NCI-H524 (cell line): ENCODE measurements around the gene FYN.
A peak's percentile ranks its signal among the peaks of the same experiment; 100 is the strongest.

Experiments used
- DNase-seq, 2 experiments: peaks; one replicate each; lab custom pipeline; 2025; lab: John Stamatoyannopoulos, UW

FYN gene

GRCh38 chr6:111747829-111748228, 125.4 kb downstream of the FYN start:
- DNase-seq = no peak

DNA sequence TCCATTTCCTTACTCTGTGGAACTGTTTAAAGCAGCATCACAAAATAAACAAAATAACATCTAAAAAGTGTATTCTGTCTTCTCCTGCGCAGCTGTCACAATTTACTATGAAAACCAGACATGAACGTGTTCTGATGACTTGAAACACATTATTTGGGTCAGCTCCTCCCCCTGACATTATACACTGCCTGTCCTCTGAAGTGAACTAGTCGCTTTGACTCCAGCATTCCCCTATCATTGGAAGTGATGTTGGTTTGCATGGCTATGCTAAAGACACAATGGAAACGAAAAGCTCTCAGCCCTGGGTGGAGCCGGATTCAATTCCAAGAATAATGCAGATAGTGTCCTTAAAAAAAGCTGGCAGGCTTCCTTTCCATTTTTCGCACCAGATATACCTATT, 125.9 kb downstream of the FYN start:
- no peak for DNase-seq

GRCh38 chr6:111746983-111747382, 126.3 kb downstream of the FYN start:
- DNase-seq = no peak

DNA sequence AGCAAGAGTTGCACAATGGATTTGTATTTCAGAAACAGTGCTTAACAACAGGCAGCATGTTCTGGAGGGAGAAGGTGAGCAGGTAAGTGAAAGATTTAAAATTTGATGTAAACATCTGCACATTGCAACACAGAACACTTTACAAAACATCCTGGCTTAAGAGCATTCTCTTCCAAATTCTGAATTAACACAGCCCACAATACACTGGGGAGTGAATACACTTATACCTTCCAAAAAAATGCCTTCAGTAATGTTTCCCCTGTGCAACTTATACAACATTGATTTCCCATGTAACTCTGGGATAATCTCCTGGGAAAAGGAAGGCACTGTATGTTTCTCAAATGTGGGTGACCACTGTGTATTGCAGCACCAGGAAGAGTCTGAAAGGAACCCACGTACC, 127.6 kb downstream of the FYN start:
- no peak for DNase-seq

DNA sequence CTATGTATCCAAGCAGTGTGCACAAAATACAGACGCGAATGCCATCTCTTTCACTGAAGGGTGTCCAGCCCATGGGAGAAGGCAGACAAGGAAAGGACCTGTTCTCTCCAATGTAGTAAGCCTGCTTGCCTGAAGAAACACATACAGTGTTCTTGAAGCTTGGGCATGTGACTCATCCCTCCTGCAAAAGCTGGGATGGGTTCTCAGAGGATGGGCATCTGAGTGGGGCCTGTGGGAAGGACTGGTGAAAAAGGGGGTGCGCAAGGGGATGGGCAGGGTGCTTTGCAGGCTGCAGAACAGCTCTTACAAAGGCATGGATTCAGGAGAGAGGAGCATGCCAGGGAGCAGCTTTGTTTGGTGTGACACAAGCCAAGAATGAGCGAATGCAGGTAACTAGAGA, 128.1 kb downstream of the FYN start:
- no peak for DNase-seq

DNA sequence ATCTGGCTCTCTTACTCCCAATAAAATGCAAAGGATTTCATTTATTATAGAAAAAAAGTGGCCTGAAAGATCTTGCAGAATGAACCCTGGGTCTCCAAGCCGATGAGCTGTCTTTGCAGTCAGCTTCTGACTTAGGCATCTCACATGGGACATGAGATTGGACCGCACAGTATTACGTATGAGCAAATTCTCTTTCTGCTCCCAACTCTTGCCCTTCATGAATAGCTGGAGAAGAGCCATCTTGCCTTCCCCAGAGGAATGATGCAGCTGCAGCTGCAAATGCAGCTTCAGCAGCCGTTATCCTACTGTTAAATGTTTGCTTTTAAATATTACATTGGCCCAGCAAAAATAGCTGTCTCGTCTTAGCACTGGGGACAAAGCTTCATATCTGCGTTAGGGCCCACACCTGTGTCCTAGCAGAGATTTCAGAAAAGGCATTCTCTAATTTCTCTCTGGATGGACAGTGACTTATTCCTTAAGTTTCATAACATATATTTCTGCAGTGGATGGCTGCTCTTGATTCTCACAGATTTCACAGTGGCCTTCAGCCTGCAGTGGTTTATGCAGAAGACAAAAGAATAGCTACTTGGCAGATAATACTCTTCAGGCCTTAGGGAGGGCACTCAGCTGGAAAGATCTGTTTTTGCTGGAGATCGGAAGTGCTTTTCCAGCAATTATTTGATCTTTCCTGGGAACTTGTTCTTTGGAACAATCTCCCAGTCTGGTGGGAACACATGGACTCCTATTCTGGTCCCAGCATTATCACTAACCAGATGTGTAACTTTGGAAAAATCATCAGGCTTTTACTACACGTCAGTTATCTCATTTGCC, 129.2 kb downstream of the FYN start:
- no peak for DNase-seq

DNA sequence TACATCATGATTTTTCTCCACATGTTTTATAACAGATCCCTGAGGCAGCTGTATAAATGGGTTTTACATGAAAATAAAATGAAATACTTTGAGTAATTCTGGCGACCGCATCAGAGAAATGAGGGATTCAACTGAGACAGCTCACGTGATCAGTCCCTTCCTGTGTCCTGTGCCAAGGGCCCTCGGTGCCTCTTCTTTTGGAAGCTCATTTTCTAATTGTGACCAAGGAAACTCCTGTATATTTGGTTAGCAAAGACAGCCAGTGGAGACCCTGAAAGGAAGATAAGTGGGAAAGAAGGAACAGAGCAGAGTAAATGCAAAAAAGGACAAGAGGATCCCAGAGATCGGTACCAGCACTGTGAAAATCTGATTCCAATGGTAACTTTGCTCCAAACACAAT, 129.9 kb downstream of the FYN start:
- no peak for DNase-seq

- DNase-seq = no peak
Measured at GRCh38 chr6:111741177-111741952, 131.9 kb downstream of the FYN start.

DNA sequence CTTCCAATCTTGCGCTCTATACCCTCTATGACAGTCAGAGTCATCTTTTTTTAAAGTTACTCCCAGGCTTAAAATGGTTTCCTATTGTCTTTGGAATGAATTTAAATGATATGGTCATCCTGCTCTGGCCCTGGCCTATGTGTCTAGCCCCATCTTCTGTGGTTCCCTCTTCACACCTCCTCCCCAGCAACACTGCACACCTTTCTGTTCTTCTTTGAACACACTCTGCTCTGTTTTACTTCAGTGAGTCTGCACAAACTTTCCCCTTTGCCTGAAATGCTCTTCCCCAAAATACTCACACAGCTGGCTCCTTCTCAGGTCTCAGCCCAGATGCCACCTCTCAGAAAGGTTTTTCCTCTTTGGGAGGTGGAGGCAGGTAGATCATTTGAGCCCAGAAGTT, 132.7 kb downstream of the FYN start:
- no peak for DNase-seq

DNA sequence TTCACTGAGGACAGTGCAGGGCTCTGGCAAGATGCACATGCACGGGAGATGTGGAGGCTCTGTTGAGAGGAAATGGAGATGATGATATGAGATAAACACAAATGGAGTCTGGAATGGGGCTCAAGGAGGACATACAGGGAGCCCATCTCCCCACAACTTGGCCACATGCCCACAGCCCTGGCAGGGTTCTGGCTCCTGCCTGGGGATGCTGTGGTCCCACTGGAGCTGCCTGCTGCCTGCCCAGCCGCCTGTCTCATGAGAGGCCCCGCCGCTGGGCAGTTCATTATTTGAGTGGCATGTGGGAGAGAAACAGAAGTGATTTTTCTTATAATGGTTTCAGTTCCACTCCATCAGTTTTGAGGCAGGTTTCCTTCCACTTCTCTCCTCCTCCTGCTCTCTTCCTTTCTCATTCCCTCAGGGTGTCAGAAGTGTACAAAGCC, 134.0 kb downstream of the FYN start:
- no peak for DNase-seq

- DNase-seq = no peak
Measured at GRCh38 chr6:111738631-111739030, 134.6 kb downstream of the FYN start.

DNA sequence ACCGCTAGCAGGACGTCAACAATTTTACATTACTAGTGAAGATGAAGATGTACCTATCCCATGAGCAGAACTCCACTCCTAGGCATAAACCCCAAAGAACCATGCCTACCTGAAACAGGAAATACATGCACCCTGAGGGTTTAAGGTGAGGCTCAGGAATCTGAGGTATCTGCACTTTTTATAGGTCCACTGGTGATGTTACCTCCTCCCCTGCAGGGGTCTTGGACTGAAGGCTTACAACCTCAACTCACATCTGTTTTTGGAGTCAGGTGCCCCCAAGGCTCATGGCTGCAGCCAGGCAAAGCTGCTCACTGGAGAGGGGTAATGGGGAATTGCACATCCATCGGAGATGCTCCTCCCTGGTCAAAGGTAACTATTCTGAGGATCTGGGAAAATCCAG, 135.1 kb downstream of the FYN start:
- DNase-seq = no peak

- no peak for DNase-seq
Measured at GRCh38 chr6:111737065-111737521, 136.2 kb downstream of the FYN start.

DNA sequence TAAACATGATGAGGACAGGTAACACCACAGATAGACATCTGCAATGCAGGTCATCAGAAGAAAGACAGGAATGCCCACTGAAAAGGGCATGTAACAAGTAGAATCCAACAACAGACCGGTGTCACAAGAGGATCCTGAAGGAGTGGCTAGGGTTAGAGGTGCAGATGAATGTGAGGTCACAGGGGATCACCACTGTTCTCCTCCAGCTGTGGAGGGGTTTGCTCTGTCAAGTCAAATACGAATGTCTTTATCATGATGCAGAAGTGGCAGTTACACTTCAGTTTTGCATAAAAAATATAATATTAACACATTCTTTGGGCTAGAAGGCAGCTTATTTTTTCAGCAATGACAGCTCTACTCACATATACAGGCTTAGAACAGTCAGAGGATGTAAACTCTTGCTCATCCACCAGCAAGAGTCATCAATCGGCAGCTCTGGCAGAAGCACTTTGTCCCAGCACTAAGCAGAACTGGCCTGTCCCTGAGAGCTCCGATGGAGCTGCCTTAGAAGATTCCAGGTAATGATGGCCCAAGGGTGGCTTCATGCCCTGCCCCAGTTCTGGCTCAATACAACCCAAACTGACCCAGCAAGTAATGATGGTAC, 137.1 kb downstream of the FYN start:
- no peak for DNase-seq

DNA sequence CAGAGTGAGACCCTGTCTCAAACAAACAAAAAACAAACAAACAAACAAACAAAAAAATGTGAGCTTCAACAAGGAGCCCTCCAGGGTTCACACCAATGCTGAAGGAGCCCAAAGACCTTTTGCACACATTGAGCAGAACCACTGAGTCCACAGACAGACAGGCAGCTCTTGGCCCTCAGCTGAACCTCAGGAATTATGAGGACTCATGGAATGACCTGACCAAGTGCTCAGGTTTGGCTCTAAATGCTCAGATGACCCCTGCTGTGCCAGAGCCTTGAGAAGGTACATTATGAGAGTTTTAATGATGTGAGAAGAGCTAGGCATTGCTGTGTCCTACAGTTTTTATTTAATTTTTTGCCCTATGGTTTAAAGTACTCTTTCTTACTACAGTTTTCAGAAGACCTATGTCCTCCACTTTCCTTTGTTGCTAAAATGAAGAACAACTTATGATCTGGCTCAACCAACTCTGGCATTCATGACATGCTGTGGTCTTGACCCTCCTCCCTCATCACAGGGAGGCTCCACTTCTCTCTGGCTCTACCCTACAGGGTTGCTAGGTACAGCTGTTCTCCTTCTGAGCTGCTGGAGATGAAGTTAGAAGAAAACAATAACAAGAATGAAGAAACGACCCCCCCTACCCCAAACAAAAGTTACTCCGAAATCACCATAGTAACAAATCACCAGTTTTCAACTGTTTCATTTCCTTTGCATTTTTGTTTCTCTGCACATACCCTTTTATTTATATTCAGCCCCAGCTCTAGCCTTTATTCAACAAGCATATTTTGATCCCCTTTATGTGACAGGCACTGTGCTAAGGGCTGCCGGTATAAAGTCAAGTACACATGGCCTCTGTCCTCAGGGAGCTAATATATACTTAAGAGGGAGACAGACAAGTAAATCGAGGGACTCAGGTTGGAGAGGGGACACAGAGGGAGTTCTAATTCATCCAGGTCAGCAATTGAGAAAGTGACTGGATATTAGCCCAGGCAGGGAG, 138.9 kb downstream of the FYN start:
- DNase-seq = no peak

DNA sequence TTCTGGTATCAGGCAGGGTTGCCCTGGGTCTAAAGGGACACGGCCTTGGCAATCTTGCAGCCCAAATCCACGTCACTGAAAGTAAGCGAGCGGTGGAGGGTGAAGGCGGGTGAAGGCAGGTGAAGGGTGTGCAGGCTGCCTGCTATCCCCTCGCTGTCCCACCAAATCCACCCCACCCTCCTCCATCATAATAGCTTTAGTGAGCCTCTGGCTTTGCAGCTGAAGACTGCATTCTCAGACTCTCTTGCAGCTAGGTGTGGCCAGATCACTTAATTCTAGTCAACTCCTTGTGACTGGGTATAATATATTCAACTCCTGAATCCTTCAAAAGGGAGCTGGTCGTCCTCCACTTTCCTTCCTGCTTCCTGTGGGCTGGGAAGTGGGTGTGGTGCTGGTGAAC, 140.9 kb downstream of the FYN start:
- no peak for DNase-seq

DNA sequence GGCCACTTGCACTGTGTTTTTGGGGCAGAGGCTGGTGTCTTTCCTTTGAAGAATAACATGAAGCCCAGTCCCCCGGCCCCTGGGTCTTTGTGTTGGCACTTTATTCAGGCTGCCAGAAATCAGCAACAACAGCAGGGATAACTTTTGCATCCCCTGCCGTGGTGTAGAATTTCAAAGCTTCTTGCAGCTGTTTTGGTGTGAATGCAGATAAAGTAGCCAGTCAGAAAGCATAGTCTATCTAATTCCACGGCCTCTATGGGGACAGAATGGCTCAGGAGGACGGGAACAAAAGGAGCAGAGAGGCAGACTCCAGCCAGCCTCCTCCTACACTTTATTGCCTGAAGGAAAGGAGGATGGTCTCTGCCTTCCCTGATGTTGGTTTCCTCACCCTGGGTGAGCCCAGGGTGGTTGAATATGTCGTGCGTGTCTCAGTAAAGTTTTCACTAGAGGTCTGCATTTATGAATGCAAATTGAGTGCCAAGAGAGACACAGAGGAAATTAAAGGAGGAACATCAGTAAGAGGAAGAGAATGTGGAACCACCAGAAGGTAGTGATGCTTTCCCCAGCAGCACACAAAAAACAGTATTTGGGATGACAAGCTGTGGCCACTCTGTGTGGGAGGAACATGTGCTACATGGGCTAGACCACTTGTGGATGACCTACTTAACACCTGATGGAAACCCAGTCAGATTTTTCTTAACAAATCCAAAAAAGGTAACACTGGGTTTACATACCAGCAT, 141.6 kb downstream of the FYN start:
- DNase-seq = peak in 1 of 2 experiments; percentile 34

DNA sequence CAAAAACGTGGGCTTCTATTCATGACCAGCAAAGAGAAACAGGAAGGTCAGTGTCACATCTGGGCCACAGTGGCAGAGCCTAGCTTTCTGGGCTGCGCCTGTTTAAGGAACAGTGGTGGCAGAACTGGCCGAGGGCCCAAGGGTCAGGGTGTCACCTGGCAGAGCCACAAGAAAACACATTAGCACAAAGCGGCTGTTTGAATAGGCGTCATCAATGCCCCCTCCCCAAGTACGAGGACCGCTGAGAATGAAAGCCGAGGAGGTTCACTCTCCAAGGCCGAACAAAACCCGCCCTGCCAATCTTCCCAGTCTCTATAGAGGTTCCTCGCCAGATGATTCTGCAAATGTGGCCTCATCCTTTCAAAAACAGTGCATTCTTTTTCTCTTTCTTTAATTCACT, 142.4 kb downstream of the FYN start:
- no peak for DNase-seq

- DNase-seq = no peak
Measured at GRCh38 chr6:111727802-111728201, 145.4 kb downstream of the FYN start.

DNA sequence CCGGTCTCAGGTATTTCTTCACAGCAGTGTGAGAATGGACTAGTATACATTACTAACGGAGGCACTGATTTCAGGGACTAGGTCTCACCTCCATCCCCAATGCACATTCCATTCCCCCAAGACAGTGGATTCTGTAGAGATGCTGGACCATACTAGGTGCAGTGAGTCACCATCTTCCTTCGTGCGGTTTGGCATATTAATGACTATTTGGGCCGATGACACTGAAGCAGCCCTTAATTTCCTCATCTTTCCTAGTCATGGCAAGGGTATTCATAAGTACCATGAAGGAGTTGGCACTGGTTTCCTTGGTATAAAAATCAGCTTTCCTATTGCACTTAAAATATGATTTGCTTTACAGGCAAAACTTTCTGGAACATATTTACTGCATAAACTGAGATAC, 146.2 kb downstream of the FYN start:
- DNase-seq = no peak
